Keratinocyte (primary cell): ENCODE data around the gene RRAD.

Experiments used
- EZH2 ChIP-seq: IDR thresholded peaks from one replicate; pipeline ENCODE4 v1.6.1; 2012; ENCODE audit warnings: inconsistent platforms, mild to moderate bottlenecking, low read length, moderate library complexity
- TF ChIP-seq, protein P1 (sequence below), 3 experiments: IDR thresholded peaks in 1 of 3; conservative IDR thresholded peaks in 1 of 3; optimal IDR thresholded peaks in 1 of 3; 2 replicates in 2 of 3; 3 replicates in 1 of 3; pipeline versions ENCODE3 to v1.5.1; 2011; ENCODE audit warnings: low read length in 3 of 3, mild to moderate bottlenecking in 3 of 3, moderate library complexity in 2 of 3, control low read depth in 1 of 3, inconsistent platforms in 1 of 3; ENCODE audit not compliant: insufficient read depth in 2 of 3; ENCODE audit errors: extremely low read depth in 1 of 3

DNA sequence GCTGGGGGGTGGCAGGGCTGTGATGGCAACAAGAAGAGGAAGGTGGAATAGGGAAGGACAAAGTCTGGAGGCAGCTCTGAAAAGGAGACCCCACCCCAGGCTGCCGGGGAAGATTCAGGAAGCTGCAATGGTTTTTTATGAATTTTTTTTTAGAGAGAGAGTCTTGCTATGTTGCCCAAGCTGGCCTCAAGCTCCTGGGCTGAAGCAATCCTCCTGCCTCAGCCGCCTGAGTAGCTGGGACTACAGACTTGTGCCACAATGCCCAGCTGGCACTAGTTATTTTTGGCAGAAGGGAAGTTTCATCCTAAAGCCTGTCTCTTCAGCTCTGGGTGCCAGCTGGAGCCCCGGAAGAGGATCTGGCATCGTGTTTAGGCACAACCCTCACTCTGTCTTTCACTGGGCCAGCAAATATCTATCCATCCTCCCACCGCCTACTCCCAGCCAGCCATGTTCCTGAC lies 34.4 kb upstream of the RRAD start:
- TF ChIP-seq, protein P1, sequence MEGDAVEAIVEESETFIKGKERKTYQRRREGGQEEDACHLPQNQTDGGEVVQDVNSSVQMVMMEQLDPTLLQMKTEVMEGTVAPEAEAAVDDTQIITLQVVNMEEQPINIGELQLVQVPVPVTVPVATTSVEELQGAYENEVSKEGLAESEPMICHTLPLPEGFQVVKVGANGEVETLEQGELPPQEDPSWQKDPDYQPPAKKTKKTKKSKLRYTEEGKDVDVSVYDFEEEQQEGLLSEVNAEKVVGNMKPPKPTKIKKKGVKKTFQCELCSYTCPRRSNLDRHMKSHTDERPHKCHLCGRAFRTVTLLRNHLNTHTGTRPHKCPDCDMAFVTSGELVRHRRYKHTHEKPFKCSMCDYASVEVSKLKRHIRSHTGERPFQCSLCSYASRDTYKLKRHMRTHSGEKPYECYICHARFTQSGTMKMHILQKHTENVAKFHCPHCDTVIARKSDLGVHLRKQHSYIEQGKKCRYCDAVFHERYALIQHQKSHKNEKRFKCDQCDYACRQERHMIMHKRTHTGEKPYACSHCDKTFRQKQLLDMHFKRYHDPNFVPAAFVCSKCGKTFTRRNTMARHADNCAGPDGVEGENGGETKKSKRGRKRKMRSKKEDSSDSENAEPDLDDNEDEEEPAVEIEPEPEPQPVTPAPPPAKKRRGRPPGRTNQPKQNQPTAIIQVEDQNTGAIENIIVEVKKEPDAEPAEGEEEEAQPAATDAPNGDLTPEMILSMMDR (optimal IDR thresholded peaks at IDR 0.05 in 1 of 3, IDR thresholded peaks at IDR 0.05 in 1 of 3, conservative IDR thresholded peaks at IDR 0.05 in 1 of 3; ENCODE audit: extremely low read depth in 1 of 3, insufficient read depth in 2 of 3, low read length in 3 of 3), result no peak
- TF ChIP-seq EZH2, result no peak
